ENCODE measurements around the gene QTRT2.

QTRT2 gene

DNA sequence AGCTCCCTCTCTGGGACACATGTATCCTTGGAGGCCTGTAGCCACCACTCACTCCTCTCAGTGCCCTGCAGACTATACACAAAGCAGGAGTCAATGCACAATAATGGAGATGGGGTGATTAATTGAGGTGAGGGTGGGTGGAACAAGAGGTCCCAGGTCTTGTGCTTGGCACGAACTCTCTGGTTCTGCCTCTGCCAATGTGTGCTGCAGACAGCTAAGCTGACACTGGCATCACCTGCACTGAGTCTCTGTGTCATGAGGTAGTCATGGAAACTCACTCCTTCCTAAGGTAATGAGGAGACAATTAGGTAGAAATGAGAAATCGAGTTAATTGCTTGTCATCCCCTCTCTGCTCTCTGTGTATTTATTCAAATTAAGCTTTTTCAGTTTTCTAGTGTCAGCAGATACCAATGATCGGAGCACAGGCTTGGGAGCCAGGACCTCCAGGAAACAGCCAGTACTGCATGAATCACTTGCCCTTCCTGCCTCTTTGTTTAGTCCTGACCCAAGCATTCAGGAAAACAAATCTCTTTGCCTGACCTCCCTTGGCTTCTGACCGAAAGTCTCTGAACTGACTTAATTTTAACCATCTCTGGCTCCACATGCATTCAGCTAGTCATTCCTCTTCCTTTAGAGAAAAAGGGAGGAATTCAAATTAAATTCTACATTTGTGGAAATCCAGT is 65.6 kb downstream of the QTRT2 start:
- peak; percentile 44 for DNase-seq (ENCODE audit: low read depth)

DNA sequence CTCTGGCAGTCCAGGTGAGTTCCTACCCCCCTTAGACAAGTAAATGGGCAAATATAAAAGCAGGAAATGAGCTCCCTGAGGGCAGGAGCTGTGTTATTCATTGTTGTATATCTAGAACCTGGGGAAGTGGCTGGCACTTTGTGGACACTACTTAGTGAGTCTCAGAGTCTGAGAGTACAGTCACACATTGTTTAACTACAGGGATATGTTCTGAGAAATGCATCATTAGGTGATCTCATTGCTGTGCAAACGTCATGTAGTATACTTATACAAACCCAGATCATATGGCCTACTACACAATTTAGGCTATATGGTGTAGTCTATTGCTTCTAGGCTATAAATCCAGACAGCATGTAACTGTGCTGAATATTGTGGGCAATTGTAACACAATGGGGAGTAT is 69.9 kb downstream of the QTRT2 start:
- DNase-seq (ENCODE audit: low read depth): no peak

DNA sequence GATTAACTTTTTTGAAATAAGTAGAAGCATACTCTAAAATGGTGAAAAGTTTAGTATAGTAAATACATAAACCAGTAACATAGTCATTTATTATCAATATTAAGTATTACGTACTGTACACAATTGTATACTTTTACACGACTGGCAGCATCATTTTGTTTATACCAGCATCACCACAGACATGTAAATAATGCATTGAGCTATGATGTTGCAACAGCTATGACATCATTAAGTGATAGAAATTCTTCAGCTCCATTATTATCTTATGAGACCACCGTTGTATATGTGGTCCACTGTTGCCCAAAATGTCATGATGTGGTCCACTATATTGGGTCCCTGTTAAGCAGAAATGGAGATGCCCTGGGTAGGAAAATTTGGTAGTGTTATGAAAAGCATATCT is 71.0 kb downstream of the QTRT2 start:
- DNase-seq (ENCODE audit: low read depth): no peak

DNA sequence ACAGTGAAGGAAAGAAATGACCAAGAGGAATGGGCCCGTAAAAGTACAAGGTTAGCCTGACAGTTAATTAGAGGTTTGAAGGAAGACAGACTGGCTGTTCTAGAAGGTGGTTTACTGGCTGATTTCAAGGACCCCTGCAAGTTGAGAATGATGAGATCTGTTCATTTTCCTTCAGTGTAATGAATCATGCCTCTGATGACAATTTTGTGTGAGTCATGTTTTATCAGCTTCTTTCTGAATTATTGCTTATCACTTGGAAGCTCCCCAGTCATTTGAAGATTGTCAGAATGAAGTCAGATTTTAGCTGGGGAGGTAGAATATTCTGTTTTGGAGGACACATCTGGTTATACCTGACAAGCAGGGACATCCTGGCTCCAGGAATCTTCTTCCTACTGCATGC is 71.7 kb downstream of the QTRT2 start:
- no peak for DNase-seq (ENCODE audit: low read depth)

DNA sequence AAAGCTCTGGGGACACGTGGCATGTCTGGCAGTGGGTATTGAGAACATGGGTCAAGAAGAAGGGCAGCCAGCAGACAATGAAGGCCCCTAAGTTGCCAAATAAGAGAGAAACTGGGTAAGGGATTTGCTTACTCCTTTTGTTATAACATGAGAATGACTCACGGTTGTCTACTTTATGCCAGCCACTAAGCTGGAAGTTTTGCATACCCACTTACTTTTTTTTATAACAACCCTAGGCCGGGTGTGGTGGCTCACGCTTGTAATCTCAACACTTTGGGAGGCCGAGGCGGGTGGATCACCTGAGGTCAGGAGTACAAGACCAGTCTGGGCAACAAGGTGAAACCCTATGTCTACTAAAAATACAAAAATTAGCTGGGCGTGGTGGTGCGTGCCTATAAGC is 72.3 kb downstream of the QTRT2 start:
- DNase-seq (ENCODE audit: low read depth): no peak

DNA sequence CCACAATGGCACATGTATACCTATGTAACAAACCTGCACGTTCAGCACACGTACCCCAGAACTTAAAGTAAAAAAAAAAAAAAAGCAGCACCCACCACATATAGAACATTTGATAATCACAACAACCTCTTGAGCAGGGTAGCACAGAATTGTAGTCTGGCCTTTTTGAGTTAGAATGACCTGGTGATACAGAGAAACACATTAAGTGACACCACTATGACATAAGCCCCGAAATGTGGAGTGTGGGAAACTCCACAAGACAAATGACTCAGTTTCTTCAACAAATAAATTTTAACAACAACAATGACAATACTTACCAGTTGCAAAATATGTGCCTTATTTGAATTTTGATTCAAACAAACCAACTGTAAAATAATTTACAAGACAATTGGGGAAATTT is 76.0 kb downstream of the QTRT2 start:
- no peak for DNase-seq (ENCODE audit: low read depth)

DNA sequence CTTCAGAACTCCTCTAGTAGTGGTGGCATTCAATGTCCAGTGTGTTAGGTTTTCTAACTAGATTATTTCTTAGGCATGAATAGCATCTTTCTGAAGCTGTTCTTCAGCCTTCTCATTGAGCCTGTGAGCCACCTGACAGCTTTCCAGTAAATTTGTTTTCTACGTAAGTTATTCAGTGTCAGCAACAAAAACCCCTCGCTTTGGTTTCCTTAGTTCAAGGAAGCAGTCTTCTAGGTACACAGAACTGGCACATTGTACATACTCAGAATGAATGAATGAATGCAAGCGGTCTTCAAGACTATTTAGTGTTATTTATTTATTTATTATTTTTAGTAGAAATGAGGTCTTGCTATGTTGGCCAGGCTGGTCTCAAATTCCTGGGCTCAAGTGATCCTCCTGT is 77.4 kb downstream of the QTRT2 start:
- DNase-seq (ENCODE audit: low read depth): no peak

All from GM04503 (cell line).